GM21367 (cell line): ENCODE results near the gene LDB2.

Experiments used
- ATAC-seq: cut with Tn5 transposase; IDR thresholded peaks from one replicate; pipeline ENCODE4 v1.9.1; 2021; ENCODE audit not compliant: unreplicated experiment

LDB2 gene

DNA sequence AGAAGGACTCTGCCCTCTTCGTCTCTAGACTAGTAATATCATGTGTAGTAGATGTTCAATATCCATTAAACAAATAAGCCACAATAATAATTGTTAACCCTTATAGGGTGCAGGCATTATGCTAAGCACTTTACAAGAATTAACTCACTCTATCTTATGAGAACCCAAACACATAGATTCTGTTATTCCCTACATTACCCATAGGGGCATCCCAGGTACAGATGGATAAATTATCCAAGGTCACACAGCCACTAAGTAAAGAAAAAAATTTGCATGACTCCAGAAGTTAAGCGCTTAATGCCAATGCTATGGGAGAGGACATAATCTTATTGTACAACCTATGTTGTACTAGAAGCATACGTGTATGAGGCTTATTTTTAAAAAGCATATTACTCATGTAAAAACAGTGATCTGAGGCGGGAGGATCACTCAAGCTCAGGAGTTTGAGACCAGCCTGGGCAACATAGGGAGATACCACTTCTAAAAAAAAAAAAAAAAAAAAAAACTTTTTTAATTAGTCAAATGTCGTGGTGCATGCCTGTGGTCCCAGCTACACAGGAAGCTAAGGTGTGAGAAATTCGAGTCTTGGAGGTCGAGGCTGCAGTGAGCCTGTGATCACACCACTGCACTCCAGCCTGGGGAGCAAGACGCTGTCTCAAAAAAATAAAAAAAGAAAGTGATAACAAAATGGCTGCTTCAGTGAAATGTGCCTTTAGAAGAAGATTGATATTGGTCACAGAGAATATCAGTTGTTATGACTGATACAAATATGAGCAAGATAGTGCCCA is 13.6 kb downstream of the LDB2 start:
- ATAC-seq, result no peak

DNA sequence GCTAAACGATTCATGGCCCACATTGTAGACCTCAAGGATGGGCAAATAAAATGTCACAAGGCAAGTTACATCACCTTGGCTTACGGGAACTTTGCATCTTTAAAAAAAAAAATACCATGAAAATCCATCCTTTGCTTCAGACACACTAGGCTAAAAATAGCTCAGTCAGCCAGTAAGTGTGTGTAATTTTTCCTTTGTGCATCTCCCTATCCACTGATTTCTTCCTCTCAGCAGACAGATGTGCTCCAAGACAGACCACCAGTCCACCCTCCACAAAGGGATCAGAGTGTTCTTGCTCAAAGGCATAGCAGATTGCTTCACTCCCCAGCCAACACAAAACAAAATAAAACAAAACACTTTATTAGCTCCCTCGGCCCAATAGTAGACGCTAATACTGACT is 14.6 kb downstream of the LDB2 start:
- no peak for ATAC-seq

DNA sequence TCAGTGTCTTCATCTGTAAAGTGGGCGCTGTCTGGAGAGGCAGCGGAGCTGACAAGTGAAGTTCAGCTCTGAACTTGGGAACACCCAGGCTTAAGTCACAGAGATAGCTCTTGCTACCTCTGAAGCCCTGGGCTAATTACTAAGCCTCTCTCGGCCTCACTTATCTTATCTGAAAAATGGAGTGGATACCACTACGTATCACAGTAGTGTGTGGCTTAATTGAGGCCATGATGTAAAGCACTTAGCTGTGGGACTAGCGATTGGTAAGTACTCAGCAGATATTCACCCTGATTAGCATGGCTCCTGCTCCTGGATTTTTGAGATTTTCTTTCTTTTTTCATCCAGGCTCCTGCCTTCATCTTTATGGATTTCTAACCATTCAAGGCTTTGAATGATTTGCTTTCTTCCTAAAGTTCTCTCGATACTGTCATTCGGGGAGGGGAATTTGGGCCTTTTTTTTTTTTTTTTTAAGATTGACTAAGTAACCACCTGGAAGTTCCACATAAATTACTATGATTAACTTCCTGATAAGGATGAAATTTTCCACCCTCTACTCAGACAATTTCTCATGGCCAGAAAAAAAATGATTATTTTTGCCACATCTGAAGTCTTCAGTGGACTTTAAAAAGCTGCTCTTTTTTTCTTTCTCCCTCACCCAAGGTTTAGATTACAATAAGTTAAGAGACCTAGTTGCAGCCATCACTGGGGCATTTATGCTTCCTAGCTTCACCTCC is 17.1 kb downstream of the LDB2 start:
- no peak for ATAC-seq

DNA sequence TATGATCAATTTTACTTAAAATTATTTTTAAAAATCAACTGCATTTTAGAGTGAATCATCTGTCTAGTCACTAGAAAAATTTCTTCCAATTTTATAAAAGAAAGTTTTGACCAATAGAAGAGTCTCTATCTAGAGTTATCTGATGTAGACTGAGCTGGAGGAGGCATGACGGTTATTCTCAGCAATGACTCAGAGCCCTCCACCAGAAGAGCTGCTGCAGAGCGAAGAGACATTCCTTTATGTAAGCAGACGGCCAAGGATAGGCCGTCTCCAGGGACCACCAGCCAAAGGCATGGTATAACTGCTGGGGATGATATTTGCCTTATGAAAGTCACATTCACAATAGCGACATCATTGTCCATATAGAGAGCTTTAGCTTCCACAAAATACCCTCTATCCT is 23.0 kb downstream of the LDB2 start:
- ATAC-seq, result no peak

DNA sequence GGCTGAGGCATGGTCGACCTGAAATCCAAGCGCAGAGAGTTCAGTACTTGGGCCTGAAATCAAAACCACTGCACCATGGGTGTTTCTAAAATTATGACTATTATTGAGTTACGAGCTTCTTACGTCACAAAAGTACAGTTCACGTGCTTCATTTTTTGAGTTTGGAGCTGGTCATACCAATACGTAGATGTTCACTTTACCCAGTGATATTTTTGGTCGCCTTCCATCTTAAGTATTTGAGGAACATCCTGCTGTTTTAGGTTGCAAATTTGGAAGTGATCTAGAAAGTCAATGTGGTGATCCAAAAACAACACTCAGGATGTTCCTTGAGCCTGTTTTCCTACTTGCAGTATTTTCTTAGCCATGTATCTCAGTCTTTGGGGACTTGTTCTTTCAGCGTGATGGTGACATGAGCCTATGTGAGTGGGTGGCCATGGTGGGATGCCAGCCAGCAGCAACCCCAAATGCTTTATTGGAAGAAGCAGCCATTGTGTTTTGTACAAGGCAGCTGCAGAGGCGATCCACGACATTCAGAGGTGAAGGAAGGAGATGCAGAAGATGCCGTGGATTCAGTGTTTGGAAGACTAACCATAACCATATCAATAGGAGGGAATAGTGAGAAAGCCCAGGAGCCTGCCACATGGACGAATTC is 28.7 kb downstream of the LDB2 start:
- ATAC-seq, result no peak

DNA sequence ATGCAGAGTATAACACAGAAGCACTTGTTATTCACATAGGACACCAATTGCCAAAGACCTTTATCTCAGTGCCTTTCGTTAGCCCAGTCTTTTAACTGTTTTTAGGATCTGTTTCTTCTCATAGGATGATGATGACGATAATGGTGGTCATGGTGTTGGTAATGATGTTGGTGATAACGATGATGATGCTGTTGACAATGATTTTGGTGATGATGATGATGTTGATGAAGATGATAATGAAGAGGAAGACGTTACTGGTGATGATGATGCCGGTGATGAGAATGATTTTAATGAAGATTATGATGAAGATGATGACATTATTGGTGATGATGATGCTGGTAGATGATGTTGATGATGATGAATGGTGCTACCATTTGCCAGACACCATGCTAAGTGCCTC is 29.8 kb downstream of the LDB2 start:
- no peak for ATAC-seq

DNA sequence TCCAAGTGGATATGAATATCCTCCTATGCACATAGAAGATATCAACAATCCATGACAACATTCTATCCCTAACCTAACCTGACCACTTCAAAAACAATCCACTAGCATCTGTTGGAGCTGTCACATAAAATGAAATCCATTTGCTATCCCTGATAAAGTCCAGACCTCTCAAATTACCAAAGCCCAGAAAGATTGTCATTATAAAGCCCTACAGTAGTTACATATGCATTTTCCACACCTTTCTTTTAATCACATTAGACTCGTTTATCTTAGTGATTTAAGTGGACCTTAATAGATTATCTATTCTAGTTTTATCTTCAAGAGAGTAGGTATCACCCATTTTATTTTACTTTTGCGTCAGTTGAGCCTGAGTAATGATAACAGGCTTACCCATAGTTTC is 30.6 kb downstream of the LDB2 start:
- ATAC-seq, result no peak

DNA sequence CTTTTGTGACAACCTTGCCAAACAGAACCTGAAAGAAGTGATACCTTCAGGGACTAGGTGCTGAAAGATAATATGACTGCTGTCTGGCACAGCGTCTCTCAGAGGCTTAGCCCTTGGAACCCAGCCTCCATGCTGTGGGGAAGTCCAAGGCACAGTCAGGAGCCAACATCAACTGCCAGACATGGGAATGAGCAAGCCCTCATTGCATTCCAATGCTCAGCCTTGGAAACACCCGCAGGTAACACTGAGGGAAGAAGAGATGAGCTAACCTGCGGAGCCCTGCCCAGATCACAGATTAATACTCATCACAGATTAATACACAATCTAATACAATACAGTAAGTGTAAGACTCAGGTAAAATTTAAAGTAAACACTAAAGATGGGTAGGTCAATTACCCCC is 31.5 kb downstream of the LDB2 start:
- no peak for ATAC-seq

DNA sequence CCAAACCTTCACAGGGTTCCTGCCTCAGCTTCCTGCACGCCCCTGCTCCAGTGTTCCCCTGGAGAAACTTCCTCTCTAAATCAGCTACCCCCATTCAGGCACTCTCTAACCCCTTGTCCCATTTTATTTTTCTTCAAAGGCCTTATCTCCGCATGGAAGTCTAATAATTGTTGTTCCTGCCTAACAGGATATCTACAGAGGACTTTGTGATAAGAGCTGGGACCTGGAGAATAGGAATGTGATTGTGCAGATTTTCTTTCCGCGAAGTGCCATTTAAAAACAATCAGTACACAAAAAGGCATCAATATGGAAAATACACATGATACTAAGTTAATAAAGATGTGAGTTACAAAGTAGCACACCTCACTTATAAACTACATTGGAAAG is 32.6 kb downstream of the LDB2 start:
- ATAC-seq, result no peak

DNA sequence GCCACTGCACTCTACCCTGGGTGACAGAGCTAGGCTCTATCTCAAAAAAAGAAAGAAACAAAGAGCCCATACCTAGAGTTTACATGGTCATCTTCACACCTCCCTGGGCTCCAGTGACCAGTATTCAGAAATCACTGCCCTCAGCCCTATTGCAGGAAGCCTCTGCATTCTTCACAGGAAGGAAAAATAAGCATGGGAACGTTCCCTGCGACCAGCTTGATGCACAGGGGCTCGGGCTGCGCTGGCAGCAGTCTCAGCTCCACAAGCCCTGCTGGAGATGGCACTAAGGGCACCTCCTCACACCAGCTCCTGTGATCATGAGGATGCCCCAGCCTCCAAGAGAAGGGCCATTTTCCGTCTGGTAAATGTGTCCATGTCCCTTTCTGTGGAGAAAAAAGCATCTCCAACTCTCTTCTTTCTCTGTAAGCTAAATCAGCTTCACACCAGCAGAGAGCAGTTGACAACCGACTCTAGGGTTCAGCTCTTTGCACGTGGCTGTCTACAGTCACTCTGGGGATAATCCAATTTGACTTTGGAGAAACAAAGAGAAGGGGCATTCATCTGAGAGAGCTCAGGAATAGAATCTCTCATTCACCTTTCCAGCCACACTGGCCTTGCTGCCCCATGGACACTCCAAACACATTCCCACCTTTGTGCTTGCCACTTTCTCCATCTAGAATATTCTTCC is 33.1 kb downstream of the LDB2 start:
- ATAC-seq, result no peak

DNA sequence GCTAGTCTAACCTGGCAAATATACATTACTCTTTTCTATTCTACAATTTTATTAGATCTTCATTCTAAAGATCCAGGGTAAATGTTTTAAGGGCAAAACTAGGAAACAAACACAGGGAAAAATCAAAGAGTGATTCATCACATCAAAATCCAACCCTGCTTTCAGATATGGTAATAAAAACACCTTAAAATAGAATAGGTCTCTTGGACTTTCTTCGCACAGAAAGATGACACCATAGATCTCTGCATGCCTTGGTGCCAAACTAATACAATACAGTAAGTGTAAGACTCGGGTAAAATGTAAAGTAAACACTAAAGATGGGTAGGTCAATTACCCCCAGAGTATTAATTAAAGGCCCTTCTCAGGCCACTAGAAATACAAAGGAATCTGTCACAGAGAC is 34.2 kb downstream of the LDB2 start:
- ATAC-seq, result no peak

DNA sequence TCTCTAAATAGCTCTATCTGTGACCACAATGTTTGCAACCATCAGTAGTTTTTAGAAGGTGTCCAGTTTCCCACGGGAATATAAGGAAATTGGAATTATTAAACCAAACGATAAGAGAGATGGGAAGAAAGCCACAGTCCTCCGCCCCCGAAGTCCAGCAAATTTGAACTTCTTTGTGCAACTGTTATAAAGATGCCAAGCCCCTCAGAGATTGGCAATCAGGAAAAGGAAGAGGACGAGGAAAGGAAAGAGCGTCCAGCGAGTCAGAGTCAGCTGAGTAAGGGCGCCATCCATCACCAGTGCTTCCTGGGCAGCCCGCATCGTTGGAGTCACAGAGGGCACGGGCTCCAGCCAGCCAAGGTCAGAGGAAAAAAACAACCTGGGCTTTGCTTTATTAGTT is 35.7 kb downstream of the LDB2 start:
- ATAC-seq, result no peak

DNA sequence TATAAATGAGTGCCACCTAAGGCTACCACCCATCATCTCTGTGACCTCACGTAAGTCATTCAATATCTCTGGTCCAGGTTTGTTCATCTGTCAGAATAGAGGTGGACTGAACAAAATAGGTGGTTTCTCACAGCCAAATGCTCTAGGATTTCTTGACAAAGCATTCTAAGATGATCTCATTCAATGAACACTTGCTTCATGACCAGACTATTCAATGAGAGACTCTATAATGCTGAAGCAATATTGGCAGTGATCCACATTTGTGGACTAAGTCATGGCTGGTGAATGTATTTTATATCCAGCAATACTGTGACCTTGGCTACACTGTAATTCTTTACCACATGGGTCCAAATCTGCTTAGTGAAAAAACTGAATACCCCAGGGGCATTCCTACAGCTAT is 37.9 kb downstream of the LDB2 start:
- ATAC-seq, result no peak

DNA sequence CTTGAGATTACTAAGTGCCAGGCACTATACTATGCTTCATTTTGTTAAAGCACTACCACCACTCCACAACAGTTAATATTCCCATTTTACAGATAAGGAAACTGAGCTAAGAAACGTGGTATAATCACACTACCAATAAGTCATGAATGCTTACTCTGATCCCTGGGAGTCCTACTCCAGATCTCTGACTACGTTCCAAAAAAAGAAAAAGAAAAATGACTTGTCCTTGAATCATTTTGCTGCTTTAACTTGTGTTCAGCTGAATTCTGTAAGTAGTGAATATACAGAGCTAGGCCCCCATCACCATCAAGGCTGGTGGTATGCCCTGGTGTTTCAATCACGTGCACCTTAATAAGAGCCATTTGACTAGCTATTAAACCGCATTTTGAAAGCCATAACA is 39.4 kb downstream of the LDB2 start:
- ATAC-seq, result no peak

DNA sequence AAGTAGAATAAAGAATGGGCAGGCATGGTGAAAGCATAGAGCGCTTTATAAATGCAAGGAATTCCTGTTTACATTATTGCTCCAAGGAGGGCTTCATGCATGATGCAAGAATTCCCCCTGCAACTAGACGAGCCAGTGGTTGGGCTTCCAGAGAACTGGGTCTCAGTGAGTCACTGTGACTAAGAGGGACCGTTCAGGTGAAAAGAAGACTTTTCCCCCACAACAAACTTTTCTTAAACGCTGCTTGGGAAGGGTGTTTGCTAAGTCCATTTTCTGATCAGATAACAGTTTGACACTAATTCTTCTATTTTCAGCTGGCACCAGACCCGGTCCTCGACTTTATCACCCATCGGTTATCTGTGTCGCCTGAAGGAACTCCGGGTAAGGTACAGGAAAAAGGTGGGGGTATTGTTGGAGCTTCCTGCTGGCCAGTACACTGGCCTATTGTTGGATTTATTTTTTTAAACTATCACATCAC is 40.1 kb downstream of the LDB2 start:
- ATAC-seq, result no peak

DNA sequence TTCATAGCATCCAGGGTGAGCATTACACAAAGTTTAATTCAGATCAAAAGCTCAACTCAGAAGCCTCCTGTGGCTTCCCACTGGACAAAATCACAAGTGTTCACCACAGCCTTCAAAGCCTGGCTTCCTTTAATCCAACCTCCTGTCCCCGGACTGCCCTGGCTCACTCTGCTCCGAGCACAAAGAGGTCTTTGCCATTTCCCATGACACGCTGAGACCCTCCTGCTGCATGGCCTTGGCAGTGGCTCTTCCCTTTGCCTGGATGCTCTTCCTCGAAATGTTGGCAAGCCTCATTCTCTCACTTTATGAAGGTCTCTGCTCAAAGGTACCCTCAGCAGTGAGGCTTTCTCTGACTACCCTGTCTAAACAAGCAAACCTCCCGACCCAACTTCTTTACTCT is 41.0 kb downstream of the LDB2 start:
- no peak for ATAC-seq

DNA sequence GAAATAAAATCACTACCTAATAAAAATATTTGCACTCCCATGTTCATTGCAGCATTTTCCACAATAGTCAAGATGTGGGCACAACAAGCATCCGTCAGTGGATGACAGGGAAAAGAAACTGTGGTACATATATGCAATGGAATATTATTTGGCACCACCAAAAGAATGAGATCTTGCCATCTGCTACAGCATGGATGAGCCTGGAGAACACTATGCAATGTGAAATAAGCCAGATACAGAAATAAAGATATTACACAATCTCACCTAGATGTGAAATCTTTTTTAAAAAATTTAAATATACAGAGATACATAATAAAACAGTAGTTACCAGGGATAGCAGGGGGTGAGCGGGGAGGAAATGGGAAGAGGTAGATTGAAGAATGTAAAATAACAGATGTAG is 44.8 kb downstream of the LDB2 start:
- no peak for ATAC-seq

DNA sequence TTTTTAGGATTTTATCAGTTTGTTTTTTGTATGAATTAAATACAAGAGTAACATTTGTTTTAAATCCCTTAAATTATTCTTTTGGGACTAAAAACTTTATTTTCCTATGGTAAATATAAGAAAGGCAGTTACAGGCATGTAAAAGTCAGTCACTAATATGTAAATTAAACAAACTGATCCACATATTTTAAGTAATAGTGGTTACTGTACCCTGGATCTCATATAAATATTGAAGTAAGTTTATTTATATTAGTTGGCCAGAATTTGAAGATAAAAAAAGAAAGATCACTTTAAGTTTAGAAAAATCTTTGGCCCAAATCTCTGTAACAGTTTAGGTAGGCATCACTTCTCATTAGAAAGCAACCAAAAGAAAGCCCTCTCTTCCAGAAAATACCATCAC is 45.8 kb downstream of the LDB2 start:
- no peak for ATAC-seq

DNA sequence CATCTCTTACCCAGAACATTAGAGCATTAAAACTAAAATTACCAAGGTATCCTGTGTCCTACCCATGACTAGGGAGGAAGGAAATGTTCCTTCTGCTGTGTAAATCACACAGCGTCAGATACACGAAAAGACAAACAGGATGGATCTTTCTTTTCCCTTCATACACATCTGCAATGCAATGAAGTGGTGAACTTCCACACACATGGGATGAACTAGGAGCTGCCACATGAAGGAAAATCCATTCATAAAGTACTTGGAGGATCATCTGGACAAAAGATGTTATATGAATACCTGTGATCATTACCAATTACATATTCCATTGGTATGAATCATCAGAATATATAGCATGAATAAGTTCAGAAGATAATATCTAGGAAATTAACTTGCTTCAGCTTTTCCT is 46.2 kb downstream of the LDB2 start:
- ATAC-seq, result no peak

DNA sequence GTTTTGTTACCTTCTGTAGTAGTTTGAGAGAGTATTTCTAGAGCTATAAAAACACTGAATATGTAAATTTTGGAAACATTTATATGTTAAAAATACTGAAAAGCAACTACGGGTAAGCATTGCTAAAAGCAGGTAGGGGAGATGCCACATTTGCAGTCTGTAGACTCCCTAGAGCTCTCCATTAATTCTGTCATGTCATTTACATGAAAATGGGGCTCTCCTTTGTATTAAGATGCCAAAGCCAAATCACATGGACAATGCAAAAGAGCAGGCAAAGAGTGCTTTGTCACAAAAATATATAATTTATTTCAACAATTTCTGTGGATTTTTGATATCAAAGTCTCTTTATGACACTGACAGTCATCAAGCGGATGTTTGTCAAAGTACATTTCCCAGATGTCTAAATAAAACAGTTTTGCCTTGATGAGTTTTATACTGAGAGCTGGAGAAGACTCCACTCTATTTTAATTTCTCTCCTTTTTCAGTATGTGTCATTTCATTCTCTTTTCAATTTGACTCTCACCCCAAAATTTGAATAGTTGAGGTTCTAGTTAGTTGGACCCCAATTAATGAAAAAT is 51.8 kb downstream of the LDB2 start:
- no peak for ATAC-seq
